HG03342 (cell line): ENCODE results near the gene DDX10.

ENCODE experiments used
- ATAC-seq: cut with Tn5 transposase; IDR thresholded peaks from one replicate; pipeline ENCODE4 v1.9.1; 2021; ENCODE audit warnings: mild to moderate bottlenecking, moderate library complexity; ENCODE audit not compliant: unreplicated experiment

DDX10 gene

GRCh38 chr11:108966978-108967377, 302.1 kb downstream of the DDX10 start:
- ATAC-seq = no peak

GRCh38 chr11:108967571-108967970, 302.7 kb downstream of the DDX10 start:
- no peak for ATAC-seq

- no peak for ATAC-seq
These were observed 305.5 kb downstream of the DDX10 start for GRCh38 chr11:108970221-108970991.

- ATAC-seq = no peak
These were observed 308.7 kb downstream of the DDX10 start for GRCh38 chr11:108973402-108974162.

- no peak for ATAC-seq
These were observed 310.2 kb downstream of the DDX10 start for GRCh38 chr11:108975026-108975425.

- ATAC-seq = no peak
These were observed 310.8 kb downstream of the DDX10 start for GRCh38 chr11:108975641-108976071.

- ATAC-seq = no peak
These were observed 319.0 kb downstream of the DDX10 start for GRCh38 chr11:108983636-108984420.

GRCh38 chr11:108984523-108984922, 319.7 kb downstream of the DDX10 start:
- ATAC-seq = no peak

GRCh38 chr11:108985236-108985944, 320.5 kb downstream of the DDX10 start:
- no peak for ATAC-seq

GRCh38 chr11:108985945-108986279, 321.0 kb downstream of the DDX10 start:
- ATAC-seq = no peak
